22Rv1 (cell line): ENCODE results near the gene ZNF614.

Experiments
- CTCF ChIP-seq: fragments of 450-650 bp; IDR thresholded peaks from 2 replicates; pipeline ENCODE4 v1.5.1; 2017; ENCODE audit warnings: mild to moderate bottlenecking
- ZFX ChIP-seq: fragments of 450-650 bp; IDR thresholded peaks from 2 replicates; pipeline ENCODE4 v1.6.1; 2017; ENCODE audit warnings: antibody characterized with exemption, borderline replicate concordance

- no peak for TF ChIP-seq CTCF
- TF ChIP-seq ZFX: no peak
Measured at GRCh38 chr19:52020506-52020905, 7.7 kb downstream of the ZNF614 start.
